Hindlimb muscle (tissue), 1 donor: ENCODE measurements around the gene TAOK3. TPM values are rescaled to one million over a fixed set of nuclear protein-coding genes. Genes with fewer than 3 reads are reported as not detected.
A peak's percentile ranks its signal among the peaks of the same experiment; 100 is the strongest.
"Not testable (repeated sequence)": the region's sequence is repeated elsewhere in the genome, so short reads cannot be mapped to it uniquely, and the experiment has no call there.

Source experiments
- DNase-seq: peaks from one replicate; pipeline ENCODE4 v3.0.0-alpha.2; 2013
- polyA plus RNA-seq: library from polyadenylated mRNA; unstranded; fragments of 120-200 nt; gene quantifications from one replicate; pipeline ENCODE4 v1.2.1, GENCODE V29; 2013; ENCODE audit not compliant: insufficient read length

The TAOK3 gene
- polyA plus RNA-seq, 1 donor = 19.1 TPM

DNA sequence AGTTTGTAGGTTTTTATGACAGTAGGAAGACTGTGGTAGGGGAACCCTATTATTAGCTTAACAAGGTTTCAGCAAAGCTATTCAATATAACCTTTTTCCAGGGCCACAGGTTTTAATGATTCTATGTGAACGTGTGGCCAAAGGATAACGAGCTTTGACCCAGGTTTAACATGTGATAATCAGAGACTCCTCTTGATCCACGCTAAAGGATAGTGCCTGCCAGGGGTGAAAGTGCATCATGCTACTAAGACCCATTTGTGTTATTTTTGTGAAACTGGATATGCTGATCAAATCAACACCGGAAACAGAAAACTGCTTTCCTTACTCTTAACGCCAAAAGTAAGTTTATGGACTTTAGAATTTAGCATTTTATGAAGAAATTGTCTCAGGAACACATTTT, 909 bp upstream of the TAOK3 start:
- DNase-seq = no peak

DNA sequence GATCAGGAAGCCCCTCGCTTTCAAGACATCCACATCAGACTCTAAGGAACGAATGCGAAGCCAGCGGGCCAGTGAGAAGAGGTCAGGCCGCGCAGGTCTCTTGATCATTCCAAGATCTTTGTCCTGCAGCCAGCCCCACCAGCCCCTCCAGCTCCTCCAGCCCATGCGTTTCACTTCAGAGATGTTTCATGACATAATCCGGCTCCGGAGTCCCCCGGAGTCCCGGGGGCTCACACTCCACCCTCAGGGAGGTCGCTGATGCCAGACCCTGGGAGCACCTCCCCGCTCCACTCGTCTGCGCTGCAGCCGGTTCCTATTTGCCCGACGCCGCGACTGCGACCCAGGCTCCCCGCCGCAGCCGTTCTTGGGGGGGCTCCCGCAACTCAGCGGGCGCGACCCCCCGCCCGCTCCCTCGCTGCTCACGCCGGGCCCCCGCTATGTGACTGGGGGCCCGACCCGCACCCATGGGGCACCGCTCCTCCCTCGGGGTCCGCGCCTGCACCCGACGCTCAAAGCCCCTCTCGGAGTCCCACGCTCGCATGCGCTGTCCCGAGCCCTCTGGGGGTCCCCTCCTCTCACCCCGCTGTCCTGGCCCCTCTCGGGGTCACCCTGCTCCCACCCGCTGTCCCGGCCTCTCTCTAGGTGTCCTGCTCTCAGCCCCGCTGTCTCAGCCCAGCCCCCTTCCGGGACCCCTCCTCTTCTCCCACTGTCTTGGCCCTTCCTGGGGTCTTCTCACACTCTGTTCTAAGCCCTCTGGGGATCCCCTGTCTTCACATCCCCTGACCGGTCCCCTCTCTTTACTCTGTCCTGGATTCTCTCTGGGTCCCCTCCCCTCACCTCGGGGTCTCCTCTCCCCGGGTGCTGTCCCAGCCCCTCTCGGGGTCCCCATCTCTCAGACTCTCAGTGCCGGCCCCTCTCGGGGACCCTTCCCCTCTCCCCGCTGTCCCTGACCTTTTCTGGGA, 1.1 kb downstream of the TAOK3 start:
- no peak for DNase-seq

- no peak for DNase-seq
Observed at GRCh38 chr12:118370601-118371000, 2.1 kb downstream of the TAOK3 start.

DNA sequence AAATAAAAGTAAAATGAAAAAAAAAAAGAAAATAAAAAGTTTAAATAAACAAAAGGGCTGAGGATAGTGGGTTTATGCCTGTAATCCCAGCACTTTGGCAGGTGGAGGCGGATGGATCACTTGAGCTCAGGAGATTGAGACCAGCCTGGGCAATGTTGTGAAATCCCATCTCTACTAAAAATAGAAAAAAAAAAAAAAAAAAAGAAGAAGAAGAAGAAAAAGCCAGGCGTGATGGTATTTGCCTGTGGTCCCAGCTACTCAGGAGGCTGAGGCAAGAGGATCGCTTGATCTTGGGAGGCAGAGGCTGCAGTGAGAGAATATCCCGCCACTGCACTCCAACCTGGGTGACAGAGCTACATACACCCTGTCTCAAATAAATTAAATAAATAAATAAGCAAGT, 3.9 kb downstream of the TAOK3 start:
- DNase-seq = no peak

- DNase-seq = no peak
Observed at GRCh38 chr12:118361889-118362288, 10.8 kb downstream of the TAOK3 start.

DNA sequence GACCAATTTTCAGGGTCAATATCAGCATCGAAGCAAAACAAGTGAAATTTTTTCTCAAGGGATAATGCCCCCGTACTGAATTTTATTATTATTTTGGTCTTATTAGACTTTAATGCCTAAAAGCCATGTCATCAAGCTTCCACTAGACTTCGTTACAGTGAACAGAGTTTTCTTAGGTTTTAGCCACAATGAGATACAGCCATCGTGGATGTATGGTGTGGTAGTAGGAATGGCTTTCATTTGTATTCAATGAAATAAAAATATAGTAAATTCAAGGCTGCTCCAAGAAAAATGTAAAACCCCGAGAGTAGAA, 11.7 kb downstream of the TAOK3 start:
- DNase-seq = no peak

DNA sequence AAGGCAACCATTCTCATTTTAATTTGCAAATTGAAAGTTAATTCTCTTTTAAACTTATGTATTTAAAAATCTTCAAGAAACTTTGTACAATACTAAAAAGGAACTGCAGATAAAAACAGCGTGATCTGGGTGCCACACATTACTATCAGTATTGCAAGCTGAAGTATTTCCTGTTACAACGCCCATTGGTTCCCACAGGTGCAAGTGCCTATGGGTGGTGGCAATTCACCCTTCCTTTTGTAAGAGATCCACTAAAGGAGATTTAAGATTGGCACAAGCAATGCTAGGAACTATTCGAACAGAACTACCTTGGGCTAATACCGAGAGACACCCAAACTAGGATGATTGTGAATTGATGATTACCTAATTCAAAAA, 13.2 kb downstream of the TAOK3 start:
- no peak for DNase-seq

GRCh38 chr12:118358612-118359540, 13.8 kb downstream of the TAOK3 start:
- no peak for DNase-seq

DNA sequence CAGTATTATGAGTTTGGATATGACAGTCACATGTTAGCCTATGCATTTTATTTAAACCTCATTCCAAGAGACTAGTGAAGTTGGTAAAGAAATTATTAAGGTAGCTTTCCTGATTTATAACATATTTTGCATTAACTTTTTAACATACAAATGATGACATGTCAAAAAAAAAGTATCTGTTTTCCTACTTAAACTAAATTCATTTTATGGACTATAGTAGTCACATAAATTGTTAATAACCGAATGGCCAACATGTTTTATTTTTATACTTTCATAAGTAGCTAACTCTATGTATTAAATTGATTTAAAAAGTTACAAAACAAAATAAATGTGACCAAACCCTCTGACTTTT, 14.7 kb downstream of the TAOK3 start:
- DNase-seq = no peak

GRCh38 chr12:118357257-118358007, 15.3 kb downstream of the TAOK3 start:
- DNase-seq = peak; percentile 49

DNA sequence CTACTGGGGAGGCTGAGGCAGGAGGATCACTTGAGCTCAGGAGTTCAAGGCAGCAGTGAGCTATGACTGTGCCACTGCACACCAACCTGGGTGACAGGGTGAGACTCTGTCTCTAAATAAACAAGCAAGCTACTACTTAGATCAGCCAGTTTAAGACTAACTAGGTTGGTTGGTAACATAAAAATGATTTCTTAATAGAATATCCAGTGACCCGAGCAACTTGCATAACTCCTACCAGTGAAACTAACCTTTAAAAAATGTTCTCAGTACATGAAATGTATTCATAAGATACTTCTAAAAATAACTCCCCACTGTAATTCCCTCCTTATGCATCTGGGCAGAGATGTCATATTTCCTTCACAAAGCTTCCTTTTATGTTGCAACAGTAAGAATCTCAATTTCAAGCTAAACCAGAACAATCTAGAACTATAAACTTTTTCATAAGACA, 15.9 kb downstream of the TAOK3 start:
- peak; percentile 51 for DNase-seq

DNA sequence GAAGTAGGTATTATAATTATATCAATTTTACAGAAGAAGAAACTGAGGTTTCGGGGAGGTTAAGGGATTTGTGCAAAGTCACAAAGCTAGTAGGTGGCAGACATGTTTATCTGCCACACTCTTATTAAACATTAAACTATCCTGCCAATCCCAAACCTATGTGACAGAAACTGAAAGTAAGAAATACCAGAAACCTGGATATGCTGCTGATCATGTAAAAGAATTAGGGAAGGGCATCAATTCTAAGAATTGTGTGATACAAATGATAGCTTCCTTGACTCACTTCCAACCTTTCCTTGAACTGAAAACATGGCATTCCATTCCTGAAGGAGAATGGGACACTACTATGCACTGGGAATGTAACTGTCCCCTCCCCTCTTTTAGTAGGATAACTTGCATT, 16.9 kb downstream of the TAOK3 start:
- DNase-seq = no peak

GRCh38 chr12:118354903-118355302, 17.8 kb downstream of the TAOK3 start:
- no peak for DNase-seq

- DNase-seq = not testable (repeated sequence)
Observed at GRCh38 chr12:118354503-118354902, 18.2 kb downstream of the TAOK3 start.

GRCh38 chr12:118353721-118354120, 19.0 kb downstream of the TAOK3 start:
- no peak for DNase-seq

- DNase-seq = no peak
Observed at GRCh38 chr12:118350908-118351559, 21.7 kb downstream of the TAOK3 start.

DNA sequence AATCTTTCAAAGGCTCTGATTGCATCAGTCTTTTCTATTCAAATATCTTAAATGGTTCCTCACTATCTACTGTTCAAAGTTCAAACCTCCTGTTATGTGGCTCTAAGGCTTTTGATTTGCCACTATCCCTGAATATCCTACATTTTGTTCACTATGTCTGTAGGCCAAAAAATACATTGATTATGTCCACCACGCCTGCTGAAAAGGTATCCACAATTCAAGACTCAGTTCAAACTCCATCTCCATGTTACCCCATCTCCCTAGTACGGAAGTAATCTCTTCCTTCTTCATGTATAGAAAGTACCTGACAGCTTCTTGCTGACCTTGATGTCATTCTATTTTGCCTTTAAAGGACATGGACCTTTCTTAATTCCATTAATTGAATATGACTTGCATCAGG, 24.8 kb downstream of the TAOK3 start:
- DNase-seq = no peak

DNA sequence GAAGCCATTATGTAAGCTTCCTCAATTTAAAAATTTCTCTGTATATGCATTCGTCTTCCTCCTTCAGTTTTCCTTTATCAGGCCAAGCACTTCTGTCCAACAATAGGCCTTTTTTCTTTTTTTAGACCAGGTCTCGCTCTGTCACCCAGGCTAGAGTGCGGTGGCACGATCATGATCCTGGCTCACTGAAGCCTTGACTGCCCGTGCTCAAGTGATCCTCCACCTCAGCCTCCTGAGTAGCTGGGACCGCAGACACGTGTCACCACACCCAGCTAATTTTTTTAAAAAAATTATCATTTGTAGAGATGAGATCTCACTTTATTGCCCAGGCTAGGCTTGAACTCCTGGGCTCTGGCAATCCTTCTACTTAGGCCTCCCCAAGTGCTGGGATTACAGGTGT, 25.8 kb downstream of the TAOK3 start:
- no peak for DNase-seq

- DNase-seq = no peak
Observed at GRCh38 chr12:118345355-118345754, 27.4 kb downstream of the TAOK3 start.

DNA sequence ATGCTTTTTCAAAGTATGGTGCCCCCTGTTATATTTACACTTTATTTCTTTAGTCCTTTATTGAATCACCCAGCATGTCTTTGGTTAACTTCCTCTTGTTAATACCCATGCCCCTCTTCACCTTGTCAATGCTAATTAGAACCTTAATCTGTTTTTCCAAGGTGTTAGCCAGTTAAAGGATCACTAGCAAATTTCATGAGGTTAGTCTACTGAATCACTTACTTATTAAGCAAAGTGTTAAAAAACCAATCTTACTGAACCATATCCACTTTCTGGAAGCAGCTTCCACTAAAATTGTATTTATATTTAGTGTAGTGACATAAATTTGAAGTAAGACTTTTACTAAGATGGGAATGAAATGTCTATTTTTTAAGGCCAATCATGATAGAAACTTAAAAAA, 27.9 kb downstream of the TAOK3 start:
- no peak for DNase-seq

DNA sequence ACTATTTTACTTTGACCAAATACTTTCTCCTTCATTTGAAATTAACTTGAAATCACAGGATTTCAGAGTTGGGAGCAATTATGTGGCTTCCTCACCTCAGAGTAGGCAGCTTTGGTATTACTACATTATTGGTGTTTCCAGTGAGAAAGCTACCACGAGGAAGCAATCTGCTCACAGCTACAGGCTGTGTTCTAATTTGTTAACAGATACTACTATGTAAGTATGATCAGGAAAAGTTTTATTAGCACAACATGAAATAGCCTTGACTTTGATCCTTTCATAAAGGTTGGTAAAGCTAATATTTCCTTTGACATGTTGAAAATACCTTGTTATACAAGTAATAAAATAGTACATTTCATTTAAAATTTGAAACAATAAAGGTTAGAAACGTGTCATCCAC, 30.6 kb downstream of the TAOK3 start:
- no peak for DNase-seq

- no peak for DNase-seq
Observed at GRCh38 chr12:118337194-118337838, 35.4 kb downstream of the TAOK3 start.
